Spleen (tissue), 7 donors: Measurements from ENCODE around the gene NMNAT2.

Experiments
- CTCF ChIP-seq, 11 experiments: fragments of 200-600 bp in 7 of 11; fragments of 450-650 bp in 4 of 11; sonication (generic) in 4 of 11; IDR thresholded peaks in 8 of 11; conservative IDR thresholded peaks in 3 of 11; 1 replicate in 7 of 11; 2 replicates in 4 of 11; pipeline versions ENCODE4 v1.4.0 to v1.8.0; 2016 to 2021; ENCODE audit warnings: antibody characterized with exemption in 11 of 11, inconsistent platforms in 4 of 11, mild to moderate bottlenecking in 1 of 11
- POLR2A ChIP-seq, 3 donors: fragments of 450-650 bp; IDR thresholded peaks; one replicate each; pipeline ENCODE4 v1.5.1; 2017; ENCODE audit warnings: antibody characterized with exemption in 3 of 3, mild to moderate bottlenecking in 1 of 3
- POLR2AphosphoS5 ChIP-seq, 3 donors: sonication (generic); formaldehyde crosslinking; IDR thresholded peaks; one replicate each; pipeline ENCODE4 v1.5.1; 2017; ENCODE audit warnings: antibody characterized with exemption in 3 of 3
- donor health status: DM: no; HTN: no; CAD: no; lungs with moderate emphysema.
- donor health status: DM: no; HTN: no; CAD: no.
- donor health status: DM: no; HTN: no; CAD: no.

- no peak for TF ChIP-seq CTCF (IDR thresholded peaks at IDR 0.05 in 8 of 11, conservative IDR thresholded peaks at IDR 0.05 in 3 of 11)
- TF ChIP-seq POLR2AphosphoS5 (IDR thresholded peaks at IDR 0.05), result no peak
- no peak for TF ChIP-seq POLR2A (IDR thresholded peaks at IDR 0.05)
These were observed 5.4 kb upstream of the NMNAT2 start for GRCh38 chr1:183423541-183423940.
